ENCODE measurements around the gene SLIT3. TPM values are rescaled to one million over a fixed set of nuclear protein-coding genes. Genes with fewer than 3 reads are reported as not detected.
A peak's percentile ranks its signal among the peaks of the same experiment; 100 is the strongest.

SLIT3 gene
- total and polyA plus RNA-seq, 9 of the 15 experiments (the other 6 are each of a cell fraction or from before 2014, with no cell fraction given), result 0.01 to 0.04 TPM; not detected in 7

DNA sequence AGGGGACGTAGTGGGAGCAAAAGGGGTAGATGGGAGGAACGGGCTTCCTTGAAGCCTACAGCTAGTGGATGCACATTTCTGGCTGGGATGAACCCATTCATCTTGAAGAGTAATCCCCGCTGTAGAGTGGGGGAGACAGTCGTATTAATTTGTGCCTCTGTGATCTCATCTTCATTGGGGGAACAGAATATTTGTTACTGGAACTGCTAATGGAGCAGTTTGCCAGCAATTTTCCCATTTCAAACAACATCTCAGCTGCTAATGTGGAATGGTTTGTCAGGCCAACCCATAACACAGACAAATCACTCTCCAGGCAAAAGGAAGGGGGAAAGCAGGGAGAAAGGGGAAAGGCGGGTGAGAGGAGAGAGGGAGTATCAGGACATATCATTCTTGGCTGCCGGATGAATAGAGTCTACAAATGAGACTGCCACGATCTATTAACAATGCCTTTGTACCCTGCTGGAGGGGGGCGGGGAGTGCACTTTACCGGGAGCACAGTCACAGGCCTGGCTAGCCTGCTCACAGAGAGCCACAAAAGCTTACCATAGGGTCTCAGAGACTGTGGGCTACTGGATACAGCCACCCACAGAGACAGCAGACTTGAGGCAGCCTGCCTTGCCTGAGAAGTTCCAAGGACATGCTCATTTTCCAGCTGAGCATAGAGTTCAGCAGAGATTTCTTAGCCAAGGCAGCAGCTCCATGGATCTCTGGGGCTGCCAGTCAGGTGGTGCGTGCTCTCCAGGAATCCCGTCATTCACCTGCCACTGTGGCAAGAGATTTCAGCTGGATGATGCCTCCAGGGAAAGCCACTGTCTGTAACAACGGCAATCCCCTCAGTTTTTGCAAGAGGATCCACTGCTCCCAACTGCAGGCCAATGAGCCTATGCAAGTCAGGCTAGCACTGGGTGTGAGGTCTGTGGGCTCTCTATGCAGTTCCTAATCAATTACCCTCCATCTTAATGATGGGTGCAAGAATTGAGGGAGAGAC is 504.1 kb downstream of the SLIT3 start:
- Histone ChIP-seq H3K36me3 (ENCODE audit: control insufficient read depth, insufficient read depth, low read length) (no peaks in the 10 kb centered on the region), H3K79me2 (ENCODE audit: control insufficient read depth, insufficient read depth, low read length) (no peaks in the 10 kb centered on the region), H2AFZ (ENCODE audit: low read depth, low read length) (no peak overlapping the region), H3K9me3 (replicated peaks; ENCODE audit: control insufficient read depth, insufficient read depth, low read depth, low read length) (no peaks in the 10 kb centered on the region), H3K4me2 (ENCODE audit: insufficient read depth, low read length) (no peak overlapping the region), H3K27me3 (ENCODE audit: control insufficient read depth in 2 of 2, insufficient read depth in 2 of 2, low read length in 2 of 2) (peaks cover 9 to 21% of the 10 kb centered on the region in 2 experiments), H3K4me1 (replicated peaks in 1 of 2; ENCODE audit: control insufficient read depth in 2 of 2, insufficient read depth in 2 of 2, low read length in 2 of 2) (no peaks in the 10 kb centered on the region), H3K27ac (ENCODE audit: extremely low read depth, low read depth, low read length) (no peak overlapping the region), H3K4me3 (no peak overlapping the region), H4K20me1 (replicated peaks; ENCODE audit: control insufficient read depth, insufficient read depth, low read length) (no peaks in the 10 kb centered on the region), H3K9me1 (ENCODE audit: control insufficient read depth, insufficient read depth, low read length) (no peaks in the 10 kb centered on the region), H3K9ac (ENCODE audit: insufficient read depth in 1 of 2, low read depth in 2 of 2, low read length in 2 of 2) (no peak overlapping the region)
- intact Hi-C loops (cut with micrococcal nuclease) (no loop called here), in situ Hi-C loops (cut with MboI) (no loop called here)
- no peak for ATAC-seq
- no peak for FAIRE-seq
- no TSS peak for BruUV-seq (replicated peaks)
- 0 out of 2 replicates have a peak, but pooled peaks have one; percentile 9 for TF ChIP-seq GTF2E2 (tag; IDR thresholded peaks at IDR 0.05)
- TF ChIP-seq MXI1 (IDR thresholded peaks at IDR 0.05; ENCODE audit: low read depth, low read length), result no peak
- no peak for TF ChIP-seq HDAC2 (IDR thresholded peaks at IDR 0.05)
- TF ChIP-seq THRB (CRISPR knock-in tag; conservative IDR thresholded peaks at IDR 0.05), result no peak
- no peak for TF ChIP-seq HMGN3 (IDR thresholded peaks at IDR 0.05; ENCODE audit: borderline replicate concordance, extremely low read depth, insufficient read length, low read depth, low read length)
- no peak for TF ChIP-seq FOS (IDR thresholded peaks at IDR 0.05; ENCODE audit: extremely low read depth, insufficient read length)
- TF ChIP-seq, protein P1, sequence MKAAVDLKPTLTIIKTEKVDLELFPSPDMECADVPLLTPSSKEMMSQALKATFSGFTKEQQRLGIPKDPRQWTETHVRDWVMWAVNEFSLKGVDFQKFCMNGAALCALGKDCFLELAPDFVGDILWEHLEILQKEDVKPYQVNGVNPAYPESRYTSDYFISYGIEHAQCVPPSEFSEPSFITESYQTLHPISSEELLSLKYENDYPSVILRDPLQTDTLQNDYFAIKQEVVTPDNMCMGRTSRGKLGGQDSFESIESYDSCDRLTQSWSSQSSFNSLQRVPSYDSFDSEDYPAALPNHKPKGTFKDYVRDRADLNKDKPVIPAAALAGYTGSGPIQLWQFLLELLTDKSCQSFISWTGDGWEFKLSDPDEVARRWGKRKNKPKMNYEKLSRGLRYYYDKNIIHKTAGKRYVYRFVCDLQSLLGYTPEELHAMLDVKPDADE (conservative IDR thresholded peaks at IDR 0.05; ENCODE audit: control insufficient read depth, low read depth, low read length), result no peak
- TF ChIP-seq ZNF134 (CRISPR knock-in tag; conservative IDR thresholded peaks at IDR 0.05), result no peak
- ChIA-PET CTCF (ENCODE audit: low intra/inter-chr PET ratio) (no interaction called here), POLR2A (interaction anchor here (1.6 kb wide), 1 partner anchor 10 kb away, joined by 3 read pairs; no protein-coding TSS in a partner anchor)
- DNase-seq (ENCODE audit: extremely low read depth in 1 of 4, low spot score in 3 of 4), result no peak
- WGBS (ENCODE audit: insufficient coverage, low coverage, missing lambda C conversion rate), result 6% methylated on average over 12 of the region's 12 CpGs
